Kidney epithelial cell (primary cell): ENCODE results near the gene WDR4. TPM values are rescaled to one million over a fixed set of nuclear protein-coding genes. Genes with fewer than 3 reads are reported as not detected.

Source experiments
- DNase-seq: peaks from one replicate; pipeline ENCODE4 v3.0.0-alpha.2; 2010; ENCODE audit warnings: low read depth
- H3K27me3 ChIP-seq: 2 replicates; pipeline ENCODE4 v1.6.0; 2011; ENCODE audit warnings: low read length; ENCODE audit not compliant: control insufficient read depth, insufficient read depth
- H3K36me3 ChIP-seq: 2 replicates; pipeline ENCODE4 v1.5.1; 2011; ENCODE audit warnings: low read length; ENCODE audit not compliant: control insufficient read depth, insufficient read depth
- H3K4me3 ChIP-seq: 2 replicates; pipeline ENCODE4 v1.5.1; 2011; ENCODE audit warnings: low read depth, mild to moderate bottlenecking, control low read depth, low read length
- total RNA-seq: library from RNA; depleted of rRNA; stranded (reverse); fragments of >200 nt; gene quantifications from 2 replicates; pipeline ENCODE4 v1.2.3, GENCODE V29; 2015
- TF ChIP-seq, protein P1 (sequence below): IDR thresholded peaks from 2 replicates; pipeline ENCODE4 v1.5.1; 2011; ENCODE audit warnings: mild to moderate bottlenecking, moderate library complexity, low read length, control low read depth, inconsistent platforms; ENCODE audit not compliant: insufficient read depth, poor library complexity, severe bottlenecking

WDR4 gene
- total RNA-seq, 1 donor from 2014 or later, result 17.2 TPM

DNA sequence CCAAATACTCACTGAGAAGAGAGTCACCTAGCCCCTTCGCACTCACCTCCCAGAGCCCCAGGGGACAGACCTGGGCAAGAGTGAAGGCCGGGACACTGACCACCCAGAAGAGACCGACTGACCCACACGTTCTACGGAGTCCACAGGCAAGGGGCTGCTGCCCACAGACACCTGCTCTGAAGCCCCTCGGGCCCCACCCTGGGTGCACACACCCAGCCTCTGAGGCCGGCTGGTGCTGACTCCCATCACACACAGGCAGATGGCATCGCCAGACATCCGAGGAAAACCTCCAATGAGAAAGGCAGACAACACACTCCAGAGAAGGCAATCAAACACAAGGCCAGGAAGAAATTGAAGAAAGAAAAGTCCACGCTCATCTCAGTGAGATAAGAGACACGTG lies 22.1 kb downstream of the WDR4 start:
- H3K36me3 ChIP-seq, result peaks cover 5% of the 10 kb centered on the region
- no peak for DNase-seq
- no peak overlapping the region for H3K4me3 ChIP-seq
- TF ChIP-seq, protein P1, sequence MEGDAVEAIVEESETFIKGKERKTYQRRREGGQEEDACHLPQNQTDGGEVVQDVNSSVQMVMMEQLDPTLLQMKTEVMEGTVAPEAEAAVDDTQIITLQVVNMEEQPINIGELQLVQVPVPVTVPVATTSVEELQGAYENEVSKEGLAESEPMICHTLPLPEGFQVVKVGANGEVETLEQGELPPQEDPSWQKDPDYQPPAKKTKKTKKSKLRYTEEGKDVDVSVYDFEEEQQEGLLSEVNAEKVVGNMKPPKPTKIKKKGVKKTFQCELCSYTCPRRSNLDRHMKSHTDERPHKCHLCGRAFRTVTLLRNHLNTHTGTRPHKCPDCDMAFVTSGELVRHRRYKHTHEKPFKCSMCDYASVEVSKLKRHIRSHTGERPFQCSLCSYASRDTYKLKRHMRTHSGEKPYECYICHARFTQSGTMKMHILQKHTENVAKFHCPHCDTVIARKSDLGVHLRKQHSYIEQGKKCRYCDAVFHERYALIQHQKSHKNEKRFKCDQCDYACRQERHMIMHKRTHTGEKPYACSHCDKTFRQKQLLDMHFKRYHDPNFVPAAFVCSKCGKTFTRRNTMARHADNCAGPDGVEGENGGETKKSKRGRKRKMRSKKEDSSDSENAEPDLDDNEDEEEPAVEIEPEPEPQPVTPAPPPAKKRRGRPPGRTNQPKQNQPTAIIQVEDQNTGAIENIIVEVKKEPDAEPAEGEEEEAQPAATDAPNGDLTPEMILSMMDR, result no peak
- no peaks in the 10 kb centered on the region for H3K27me3 ChIP-seq

- no peaks in the 10 kb centered on the region for H3K27me3 ChIP-seq
- no peak overlapping the region for H3K4me3 ChIP-seq
- no peak for DNase-seq
- H3K36me3 ChIP-seq, result peaks cover 8% of the 10 kb centered on the region
- TF ChIP-seq, protein P1, result no peak
Observed at GRCh38 chr21:42855937-42856335, 23.4 kb downstream of the WDR4 start.

DNA sequence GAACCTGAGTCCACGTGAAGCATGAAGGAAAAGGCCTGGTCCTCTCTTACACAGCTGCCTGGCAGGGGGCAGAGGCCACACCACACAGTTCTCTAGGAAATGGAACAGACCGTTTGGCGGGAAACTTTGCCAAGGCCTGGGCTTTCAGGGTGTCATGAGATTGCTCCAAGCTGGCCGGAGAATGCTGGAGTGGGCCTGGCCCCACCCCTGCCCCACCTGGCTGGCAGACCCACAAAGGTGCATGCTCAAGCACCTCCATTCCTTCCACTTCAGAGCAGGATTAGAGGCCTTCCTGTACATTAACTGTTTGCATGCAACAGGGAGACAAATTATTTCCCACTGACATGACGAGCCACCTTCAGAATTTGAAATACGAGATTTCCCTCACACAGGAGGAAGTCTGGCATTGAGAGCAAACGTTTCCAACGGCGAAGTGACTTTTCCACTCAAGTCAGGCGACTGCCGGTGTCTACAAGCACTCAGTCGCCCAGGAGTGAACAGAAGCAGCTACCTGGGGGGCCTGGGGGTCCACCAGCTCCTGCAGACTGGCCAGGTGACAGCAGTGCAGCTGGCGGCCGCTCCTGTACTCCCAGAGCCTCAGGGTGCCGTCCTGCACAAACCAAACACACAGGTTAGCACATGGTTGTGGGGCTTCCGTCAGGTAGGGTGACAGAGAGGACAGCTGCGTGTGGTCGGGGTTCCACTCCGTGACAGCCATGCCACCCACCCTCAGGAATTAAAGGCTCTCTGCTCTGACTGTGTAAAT lies 24.0 kb downstream of the WDR4 start:
- Histone ChIP-seq H3K27me3 (no peaks in the 10 kb centered on the region), H3K36me3 (peaks cover 10% of the 10 kb centered on the region), H3K4me3 (no peak overlapping the region)
- TF ChIP-seq, protein P1, result no peak
- no peak for DNase-seq

DNA sequence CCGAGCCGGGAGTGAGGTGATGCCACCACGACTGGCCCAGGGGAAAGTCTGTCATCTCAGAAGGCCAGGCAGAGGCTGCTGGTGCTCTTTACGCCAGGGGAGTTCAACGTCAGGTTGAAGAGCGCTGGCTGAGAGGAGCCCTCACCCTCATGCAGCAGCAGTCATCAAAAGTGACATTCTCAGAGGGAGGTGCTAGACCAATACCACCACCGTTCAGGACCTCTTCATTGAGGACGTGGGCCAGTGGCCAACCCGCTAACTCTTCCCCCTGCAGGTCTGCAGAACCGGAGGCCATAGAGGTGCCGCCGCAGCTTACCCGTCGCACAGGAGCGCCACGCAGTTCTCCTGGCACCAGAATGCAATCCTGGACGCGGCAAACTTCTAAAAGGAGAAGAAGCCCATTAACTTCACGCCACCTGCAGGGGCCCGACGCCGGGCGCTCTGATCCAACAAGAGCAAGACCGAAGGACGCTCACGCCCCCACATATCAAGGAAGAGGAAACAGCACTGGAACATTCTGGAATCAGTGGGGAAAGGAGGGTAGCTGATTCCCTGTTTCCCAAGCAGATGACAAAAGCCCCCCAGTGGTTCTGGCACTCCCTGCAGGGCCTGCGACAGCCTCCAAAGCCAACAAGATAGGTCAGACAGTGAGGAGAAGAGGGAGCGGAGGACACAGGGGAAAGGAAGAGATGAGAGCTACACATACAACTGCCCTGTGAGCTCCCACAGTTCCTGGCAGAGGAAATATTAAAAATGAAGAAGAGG lies 24.9 kb downstream of the WDR4 start:
- H3K27me3 ChIP-seq, result no peaks in the 10 kb centered on the region
- TF ChIP-seq, protein P1, result no peak
- DNase-seq, result no peak
- H3K4me3 ChIP-seq, result no peak overlapping the region
- H3K36me3 ChIP-seq, result peaks cover 10% of the 10 kb centered on the region

GRCh38 chr21:42853621-42854020 lies 25.7 kb downstream of the WDR4 start:
- Histone ChIP-seq H3K27me3 (no peaks in the 10 kb centered on the region), H3K4me3 (no peak overlapping the region), H3K36me3 (peaks cover 10% of the 10 kb centered on the region)
- TF ChIP-seq, protein P1, result no peak
- no peak for DNase-seq
